Inferior parietal cortex (tissue), 1 donor: ENCODE measurements around the gene KMT2E.
"Not testable (repeated sequence)": the region's sequence is repeated elsewhere in the genome, so short reads cannot be mapped to it uniquely, and the experiment has no call there.

Experiments used
- DNase-seq: peaks from one replicate; pipeline ENCODE4 v3.0.0-alpha.2; 2016; ENCODE audit errors: extremely low spot score

KMT2E gene

GRCh38 chr7:104982308-104983075 is 31.5 kb upstream of the KMT2E start:
- no peak for DNase-seq

DNA sequence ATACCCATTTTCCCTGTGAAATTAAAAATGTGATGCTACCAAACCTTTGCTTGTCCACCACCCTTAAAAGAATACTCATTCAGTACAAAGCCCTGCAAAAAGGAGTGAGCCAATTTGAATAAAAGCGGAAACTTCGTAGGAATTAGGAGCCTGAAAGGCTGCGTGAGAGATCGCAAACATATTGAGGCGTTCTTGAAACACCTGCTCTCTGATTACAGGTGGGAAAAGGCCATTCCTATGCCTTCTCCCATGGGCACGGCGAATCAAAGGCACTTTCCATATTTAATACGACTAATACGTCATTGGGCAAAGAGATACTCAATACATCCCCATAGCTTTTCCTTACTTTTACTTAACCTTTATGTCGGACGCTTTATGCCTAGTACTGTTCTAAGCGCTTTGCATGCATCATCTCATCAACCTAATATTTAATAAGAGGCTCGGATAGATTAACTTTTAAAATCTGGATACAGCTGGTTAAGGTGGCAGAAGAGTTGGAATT is 30.9 kb upstream of the KMT2E start:
- DNase-seq = peak; percentile 53

GRCh38 chr7:104983578-104984539 is 30.1 kb upstream of the KMT2E start:
- DNase-seq = peak; percentile 91

- peak; percentile 40 for DNase-seq
Observed at GRCh38 chr7:104984585-104985258, 29.3 kb upstream of the KMT2E start.

GRCh38 chr7:104985259-104985617 is 28.8 kb upstream of the KMT2E start:
- DNase-seq = no peak

GRCh38 chr7:104986628-104987259 is 27.3 kb upstream of the KMT2E start:
- DNase-seq = no peak

DNA sequence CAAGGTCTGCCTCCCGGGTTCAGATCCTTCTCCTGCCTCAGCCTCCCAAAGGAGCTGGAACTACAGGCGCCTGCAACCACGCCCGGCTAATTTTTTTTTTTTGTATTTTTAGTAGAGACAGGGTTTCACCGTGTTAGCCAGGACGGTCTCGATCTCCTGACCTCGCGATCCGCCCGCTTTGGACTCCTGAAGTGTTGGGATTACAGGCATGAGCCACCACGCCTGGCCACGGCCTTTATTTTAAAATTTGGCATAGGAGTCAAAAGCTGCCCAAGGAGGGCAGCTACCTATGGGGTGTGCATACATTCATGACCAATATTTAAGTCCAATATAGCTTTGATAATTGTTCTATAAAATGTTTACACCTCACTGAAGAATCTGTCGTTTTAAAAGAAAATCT is 26.6 kb upstream of the KMT2E start:
- not testable (repeated sequence) for DNase-seq

DNA sequence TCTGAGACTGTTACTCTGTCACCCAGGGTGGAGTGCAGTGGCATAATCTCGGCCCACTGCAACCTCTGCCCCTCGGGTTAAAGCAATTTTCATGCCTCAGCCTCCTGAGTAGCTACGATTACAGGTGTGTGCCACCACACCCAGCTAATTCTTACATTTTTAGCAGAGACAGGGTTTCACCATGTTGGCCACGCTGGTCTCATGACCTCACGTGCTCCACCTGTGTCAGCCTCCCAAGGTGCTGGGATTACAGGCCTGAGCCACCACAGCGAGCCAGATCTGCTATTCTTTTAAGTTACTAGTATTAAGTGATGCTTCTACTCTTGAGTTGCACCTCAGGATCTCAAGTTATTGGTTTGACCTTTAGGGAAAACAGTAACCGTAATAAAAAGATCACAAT is 23.0 kb upstream of the KMT2E start:
- DNase-seq = no peak

DNA sequence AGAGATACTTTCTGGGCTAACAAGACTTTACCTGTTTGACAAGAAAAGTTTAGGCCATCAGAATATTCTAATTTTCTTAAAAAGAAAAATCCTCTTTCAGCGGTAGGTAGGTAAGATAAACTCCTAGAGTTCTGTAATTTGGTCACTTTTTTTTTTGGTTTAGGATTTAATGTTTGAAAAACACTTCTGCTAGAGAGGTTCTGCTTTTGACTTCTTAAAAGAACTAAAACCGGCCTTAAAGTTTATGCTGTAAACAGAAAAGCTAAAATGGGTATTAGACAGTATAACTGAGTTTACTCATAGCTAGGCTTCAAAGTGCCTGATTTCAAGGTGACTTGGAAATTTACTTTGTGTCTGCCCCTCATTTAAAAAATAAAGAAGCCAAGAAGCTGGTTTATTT is 21.7 kb upstream of the KMT2E start:
- no peak for DNase-seq

DNA sequence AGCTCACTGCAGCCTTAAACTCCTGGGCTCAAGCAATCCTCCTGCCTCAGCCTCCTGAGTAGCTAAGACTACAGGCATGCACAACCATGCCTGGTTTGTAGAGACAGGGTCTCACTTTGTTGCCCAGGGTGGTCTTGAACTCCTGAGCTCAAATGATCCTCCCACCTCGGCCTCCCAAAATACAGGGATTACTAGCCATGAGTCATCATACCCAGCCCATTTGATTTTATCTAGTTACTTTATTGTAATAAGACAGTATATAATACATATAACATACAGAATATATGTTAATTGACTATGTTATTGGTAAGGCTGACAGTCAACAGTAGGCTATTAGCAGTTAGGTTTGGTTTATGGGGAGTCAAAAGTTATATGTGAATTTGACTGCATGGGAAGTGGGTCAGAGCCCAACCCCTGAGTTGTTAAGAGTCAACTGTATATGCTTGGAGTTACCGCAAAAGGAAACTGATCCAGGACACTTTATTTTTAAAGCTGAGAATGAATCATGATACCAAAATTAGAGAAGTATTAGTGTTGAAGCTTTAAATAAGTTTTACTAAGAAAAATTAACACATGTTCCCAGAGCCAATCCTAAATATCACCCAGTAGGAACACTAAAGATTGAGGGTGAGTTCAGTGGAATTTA is 20.7 kb upstream of the KMT2E start:
- DNase-seq = no peak

- no peak for DNase-seq
Observed at GRCh38 chr7:104998040-104998752, 15.8 kb upstream of the KMT2E start.

GRCh38 chr7:105000200-105000599 is 13.8 kb upstream of the KMT2E start:
- DNase-seq = no peak

DNA sequence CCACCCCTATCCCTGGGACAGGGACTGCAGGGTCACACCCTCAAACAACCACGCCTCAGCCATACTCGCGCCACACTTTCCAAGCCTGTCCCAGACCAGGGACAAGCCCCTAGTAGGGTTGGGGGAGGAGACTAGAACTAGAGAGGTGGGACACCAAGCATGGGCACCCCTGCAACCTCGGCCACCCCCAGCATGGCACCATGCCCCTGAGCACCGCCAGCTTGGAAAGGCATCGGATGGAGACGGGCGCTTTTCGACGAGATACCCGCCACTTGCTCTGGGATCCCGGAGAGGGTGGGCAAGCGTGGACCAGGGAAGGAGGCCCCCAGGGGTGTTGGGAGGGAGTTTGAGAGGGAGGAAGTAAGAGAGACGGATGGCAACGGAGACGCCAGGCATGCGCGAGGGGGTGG is 13.1 kb upstream of the KMT2E start:
- DNase-seq = no peak

DNA sequence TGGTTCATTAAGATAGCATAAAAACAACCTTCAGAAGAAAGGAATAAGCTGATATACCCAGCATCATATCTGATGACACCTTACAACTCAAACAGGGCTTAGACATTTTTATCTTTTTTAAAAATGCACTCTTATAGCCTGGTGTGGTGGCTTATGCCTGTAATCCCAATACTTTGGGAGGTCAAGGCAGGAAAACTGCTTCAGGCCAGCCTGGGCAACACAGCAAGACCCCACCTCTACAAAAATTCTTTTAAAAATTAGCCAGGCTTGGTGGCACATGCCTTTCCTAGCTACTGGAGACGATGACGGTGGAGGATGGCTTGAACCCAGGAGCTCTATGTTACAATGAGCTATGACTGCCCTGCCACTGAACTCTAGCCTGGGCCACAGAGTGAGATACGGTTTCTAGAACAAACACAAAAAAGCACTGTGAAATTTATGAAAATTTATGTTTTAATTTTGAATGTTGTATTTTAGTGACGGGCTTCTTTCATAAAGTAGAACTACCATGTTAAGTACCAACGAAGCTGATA is 12.3 kb upstream of the KMT2E start:
- no peak for DNase-seq

DNA sequence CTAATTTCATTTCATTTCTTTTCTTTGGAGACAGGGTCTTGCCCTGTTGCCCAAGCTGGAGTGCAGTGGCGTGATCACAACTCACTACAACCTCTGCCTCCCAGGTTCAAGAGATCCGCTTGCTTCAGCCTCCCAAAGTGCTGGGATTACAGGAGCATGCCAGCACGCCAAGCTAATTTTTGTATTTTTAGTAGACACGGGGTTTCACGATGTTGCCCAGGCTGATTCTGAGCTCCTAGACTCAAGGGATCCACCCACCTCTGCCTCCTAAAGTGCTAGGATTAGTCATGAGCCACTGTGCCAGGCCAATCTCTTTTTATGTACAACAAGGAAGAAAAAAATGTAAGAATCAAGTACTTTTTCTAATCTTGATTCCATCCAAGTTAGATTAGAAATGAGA is 10.7 kb upstream of the KMT2E start:
- DNase-seq = peak; percentile 42

GRCh38 chr7:105003872-105004510 is 10.0 kb upstream of the KMT2E start:
- DNase-seq = no peak

DNA sequence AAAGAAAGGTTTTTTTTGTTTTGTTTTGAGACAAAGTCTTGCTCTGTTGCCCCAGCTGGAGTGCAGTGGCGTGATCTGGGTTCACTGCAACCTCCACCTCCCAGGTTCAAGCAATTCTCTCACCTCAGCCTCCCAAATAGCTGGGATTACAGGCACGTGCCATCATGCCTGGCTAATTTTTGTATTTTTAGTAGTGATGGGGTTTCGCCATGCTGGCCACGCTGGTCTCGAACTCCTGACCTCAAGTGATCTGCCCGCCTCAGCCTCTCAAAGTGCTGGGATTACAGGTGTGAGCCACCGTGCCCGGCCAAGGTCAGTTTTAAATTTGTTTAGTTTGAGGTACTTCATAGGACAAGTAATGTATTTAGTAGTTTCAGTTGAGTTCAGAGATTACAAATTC is 9.0 kb upstream of the KMT2E start:
- not testable (repeated sequence) for DNase-seq

DNA sequence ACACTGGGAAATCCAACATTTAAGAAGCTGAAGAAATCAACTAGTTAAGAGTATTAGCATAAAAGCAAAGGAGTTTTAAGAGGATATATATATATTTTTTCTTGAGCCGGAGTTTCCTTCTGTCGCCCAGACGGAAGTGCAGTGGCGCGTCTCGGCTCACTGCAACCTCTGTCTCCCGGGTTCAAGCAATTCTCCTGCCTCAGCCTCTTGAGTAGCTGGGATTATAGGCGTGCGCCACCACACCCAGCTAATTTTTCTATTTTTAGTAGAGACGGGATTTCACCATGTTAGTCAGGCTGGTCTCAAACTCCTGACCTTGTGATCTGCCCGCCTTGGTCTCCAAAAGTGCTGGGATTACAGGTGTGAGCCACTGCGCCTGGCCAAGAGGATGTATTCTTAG is 8.5 kb upstream of the KMT2E start:
- not testable (repeated sequence) for DNase-seq

DNA sequence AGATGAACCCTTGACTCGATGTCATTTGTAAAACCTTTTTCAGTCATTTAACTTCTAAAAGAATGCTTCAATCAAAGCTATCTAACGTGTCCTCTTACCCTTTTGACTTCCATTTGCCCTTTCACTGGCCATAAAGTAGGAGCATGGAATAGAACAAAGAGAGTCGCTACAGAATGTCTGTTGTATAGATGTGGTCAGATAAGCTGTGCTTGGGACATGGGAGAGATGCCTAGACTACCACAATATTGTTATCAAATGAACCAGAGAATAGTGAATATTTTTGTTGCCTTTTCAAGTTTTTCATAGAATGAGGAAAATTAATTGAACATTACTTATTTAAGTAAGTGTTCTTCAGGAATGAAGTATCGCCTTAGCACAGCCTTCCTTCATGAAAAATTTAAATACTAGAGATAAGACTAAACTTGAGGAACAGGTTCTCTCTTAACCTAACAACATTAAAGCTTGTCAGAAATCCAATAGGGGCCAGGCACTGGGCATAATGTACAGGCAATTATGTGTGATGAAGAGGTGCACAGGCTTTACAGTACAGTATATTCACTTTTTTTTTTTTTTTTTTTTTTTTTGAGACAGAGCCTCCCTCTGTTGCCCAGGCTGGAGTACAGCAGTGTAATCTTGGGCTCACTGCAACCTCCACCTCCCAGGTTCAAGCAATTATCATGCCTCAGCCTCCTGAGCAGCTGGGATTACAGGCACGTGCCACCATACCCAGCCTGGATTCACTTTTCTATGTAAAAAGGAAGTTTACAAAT is 7.5 kb upstream of the KMT2E start:
- no peak for DNase-seq
